ENCODE results near the gene BUD23.
"Not testable (repeated sequence)": the region's sequence is repeated elsewhere in the genome, so short reads cannot be mapped to it uniquely, and the experiment has no call there.

The BUD23 gene

DNA sequence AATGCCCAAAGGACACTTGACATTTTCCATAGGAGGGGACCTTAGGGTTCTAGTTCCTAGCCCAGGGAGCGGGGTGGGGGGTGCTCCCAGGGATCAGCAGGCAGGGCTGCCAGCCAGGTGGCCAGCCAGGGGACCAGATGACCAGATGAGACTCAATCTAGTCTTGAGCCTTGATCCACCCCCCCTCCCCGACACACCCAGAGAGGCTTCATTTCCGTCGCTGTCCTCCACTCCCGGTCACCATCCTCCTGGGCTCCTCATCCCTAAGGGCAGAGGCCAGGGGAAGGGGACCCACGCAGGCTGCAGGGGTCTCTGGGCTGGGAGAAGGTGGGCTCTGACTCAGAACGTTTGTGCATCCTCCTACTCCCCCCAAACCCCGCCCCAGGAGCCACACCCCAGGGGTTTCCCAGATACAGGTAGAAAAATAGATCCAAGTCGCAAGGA is 35.1 kb downstream of the BUD23 start:
- DNase-seq = no peak

GRCh38 chr7:73718905-73719805 is 35.8 kb downstream of the BUD23 start, which contains the start of gene STX1A:
Gene STX1A, minus strand, starts transcription at chr7:73719669. Its CDS starts 38 bp downstream, at chr7:73719631.
- peak in 42 of 51 donors; percentile 7 to 80 (median 48) for DNase-seq

DNA sequence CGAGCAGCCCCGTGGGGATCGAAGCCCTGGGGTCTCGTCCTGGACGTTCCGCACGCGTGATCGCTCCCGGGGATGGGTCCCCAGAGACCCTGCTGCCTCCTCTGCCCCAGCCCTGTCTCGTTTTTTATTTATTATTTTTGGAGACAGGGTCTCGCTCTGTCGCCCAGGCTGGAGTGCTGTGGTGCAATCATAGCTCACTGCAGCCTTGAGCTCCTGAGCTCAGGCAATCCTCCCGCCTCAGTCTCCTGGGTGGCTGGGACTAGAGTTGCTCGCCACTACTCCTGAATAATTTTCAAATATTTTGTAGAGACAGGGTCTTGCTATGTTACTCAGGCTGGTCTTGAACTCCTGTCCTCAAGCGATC is 36.4 kb downstream of the BUD23 start:
- DNase-seq = no peak

DNA sequence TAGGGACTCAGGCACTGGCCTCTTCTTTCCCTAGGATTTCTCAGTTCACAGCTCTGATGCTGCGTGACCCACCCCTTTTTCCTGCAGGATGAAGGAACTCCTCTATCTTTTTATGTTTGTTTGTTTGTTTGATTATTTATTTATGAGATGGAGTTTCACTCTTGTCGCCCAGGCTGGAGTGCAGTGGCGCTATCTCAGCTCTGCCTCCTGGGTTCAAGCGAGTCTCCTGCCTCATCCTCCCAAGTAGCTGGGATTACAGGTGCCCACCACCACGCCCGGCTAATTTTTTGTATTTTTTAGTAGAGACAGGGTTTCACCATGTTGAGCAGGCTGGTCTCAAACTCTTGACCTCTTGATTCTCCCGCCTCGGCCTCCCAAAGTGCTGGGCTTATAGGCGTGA is 37.0 kb downstream of the BUD23 start:
- DNase-seq = not testable (repeated sequence)

DNA sequence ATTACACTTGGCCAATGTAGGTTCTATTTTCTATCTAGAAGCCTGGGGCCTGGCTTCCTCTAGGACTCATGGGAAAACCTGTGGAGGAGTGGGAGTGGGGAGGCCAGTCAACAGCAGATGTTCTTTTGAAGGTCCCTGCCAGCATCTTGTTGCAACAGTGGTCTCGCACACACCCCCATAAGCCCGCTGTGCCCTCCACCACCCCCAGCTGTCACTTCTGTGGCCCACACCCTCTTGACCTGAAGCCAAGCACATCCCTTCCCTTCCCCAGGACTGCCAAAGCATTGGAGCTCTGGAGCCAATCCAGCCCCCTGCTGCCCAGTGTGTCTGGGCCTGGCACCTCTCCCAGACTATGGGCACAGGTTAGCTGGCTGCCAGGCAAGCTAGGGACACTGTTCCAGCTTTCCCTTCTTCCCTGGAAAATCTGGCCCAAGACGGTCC is 38.0 kb downstream of the BUD23 start:
- peak in 45 of 51 donors; percentile 6 to 84 (median 58) for DNase-seq

- DNase-seq = not testable (repeated sequence)
These were observed 38.8 kb downstream of the BUD23 start for GRCh38 chr7:73722182-73722581.

GRCh38 chr7:73722785-73723184 is 39.4 kb downstream of the BUD23 start:
- DNase-seq = no peak

GRCh38 chr7:73723813-73724212 is 40.4 kb downstream of the BUD23 start:
- no peak for DNase-seq

DNA sequence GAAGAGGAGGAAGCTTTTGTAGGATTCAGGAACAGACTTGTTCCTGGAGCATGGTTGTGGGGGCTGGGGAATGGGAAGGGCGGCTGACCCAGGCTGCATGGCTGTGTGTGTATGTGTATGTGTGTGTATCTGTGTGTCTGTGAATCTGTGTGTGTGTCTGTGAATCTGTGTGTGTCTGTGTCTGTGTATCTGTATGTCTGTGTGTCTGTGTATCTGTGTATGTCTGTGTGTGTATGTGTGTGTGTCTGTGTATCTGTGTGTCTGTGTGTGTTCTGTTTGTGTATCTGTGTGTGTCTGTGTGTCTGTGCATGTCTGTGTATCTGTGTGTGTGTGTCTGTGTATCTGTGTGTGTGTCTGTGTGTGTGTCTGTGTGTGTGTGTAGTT is 42.7 kb downstream of the BUD23 start:
- DNase-seq = no peak

GRCh38 chr7:73727952-73728351 is 44.6 kb downstream of the BUD23 start:
- DNase-seq = no peak

DNA sequence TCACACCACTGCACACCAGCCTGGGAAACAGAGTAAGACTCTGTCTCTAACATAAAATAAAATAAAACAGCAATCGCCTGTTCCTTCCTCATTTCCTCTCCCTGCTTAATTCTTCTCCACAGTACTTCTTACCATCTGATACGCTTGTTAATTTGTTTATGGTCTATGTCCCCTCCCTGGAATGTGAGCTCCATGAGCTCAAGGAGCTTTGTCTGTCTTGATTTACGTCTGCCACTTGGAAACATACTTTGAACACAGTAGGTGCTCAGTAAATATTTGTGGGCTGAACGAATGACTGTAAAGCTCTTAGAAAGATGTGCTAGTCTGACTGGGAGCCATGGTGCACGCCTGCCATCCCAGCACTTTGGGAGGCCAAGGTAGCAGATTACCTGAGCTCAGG is 45.2 kb downstream of the BUD23 start:
- no peak for DNase-seq

DNA sequence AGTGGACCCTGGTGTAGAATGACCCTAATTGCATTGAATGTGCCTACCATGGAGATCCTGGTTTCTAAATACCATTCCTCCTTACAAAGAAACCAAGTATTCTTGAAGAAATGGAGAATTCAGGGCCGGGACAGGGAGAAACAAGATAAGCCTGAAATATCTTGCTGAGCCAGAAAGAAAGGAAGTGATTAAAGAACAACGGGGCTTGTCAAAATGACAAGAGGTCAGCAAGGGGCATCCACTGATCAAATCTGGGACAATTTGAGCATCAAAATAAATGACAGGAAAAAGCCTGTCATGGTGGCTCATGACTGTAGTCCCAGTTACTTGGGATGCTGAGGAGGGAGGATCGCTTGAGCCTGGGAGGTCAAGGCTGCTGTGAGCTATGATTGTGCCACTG is 47.1 kb downstream of the BUD23 start:
- DNase-seq = no peak

DNA sequence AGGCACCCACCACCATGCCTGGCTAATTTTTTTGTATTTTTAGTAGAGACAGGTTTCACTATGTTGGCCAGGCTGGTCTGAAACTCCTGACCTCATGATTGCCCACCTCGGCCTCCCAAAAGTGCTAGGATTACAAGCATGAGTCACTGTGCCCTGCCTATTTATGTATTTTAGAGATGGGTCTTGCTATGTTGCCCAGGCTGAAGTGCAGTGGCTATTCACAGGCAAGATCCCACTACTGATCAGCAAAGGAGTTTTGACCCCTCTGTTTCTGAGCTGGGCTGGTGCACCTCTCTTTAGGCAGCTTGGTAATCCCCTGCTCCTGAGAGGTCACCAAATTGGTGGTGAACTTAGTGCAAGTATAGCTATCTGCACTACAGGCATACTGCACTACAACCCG is 49.0 kb downstream of the BUD23 start:
- no peak for DNase-seq

- DNase-seq = peak in 19 of 51 donors; percentile 7 to 41 (median 18)
These were observed 51.5 kb downstream of the BUD23 start for GRCh38 chr7:73734619-73735527.

GRCh38 chr7:73735528-73735905 is 52.1 kb downstream of the BUD23 start:
- no peak for DNase-seq

DNA sequence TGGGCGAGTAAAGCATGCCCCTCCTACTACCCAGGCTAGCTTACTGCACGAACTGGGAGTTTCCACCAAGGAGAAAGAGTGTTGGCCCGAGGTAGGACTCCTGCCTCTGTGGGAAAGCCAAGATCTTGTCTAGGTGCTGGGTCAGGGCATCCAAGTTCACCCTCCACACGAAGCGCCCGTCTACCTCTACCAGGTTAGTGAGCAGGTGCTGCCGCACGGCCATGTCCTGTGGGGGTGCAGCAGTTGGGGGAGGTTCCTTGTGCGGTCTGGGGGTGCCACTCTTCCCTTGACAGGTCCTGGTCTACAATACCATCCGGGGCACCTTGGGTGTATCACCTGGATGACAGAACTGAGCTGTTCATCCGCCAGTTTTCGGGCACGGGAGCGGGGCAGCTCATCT is 53.5 kb downstream of the BUD23 start:
- no peak for DNase-seq

DNA sequence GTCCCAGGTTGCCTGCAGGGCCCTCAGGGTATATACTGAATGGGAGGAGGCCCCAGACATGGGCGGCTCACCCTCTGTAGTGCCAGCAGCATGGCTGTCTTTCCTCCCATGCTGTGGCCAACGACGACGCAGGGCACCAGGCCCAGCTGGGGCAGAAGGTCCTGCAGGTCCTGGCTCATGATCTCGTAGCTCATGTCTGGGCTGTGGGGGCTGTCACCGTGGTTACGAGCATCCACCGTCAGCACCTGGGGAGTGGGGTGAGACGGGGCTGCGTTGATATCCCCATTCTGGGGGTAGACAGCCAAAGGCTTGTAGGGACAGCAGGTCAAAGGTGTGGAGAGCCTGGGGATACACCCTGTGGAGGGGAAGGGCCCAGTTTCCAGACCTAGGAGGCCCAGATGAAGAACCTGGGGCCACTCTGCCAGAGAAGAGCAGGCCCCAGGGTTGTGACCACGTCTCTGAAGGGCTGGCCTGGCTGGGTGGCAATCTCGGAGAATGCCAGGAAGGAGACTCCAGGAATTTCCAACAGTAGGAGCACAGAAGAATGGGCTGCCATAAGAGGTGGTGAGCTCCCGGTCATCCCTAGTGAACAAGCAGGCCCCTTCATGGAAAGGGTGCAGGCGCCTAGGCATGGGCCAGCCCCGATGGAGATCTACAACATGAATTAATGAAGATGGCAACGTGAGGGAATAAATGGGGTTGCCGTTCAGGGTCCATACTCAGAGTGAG is 54.3 kb downstream of the BUD23 start:
- DNase-seq = no peak

- DNase-seq = peak in 33 of 51 donors; percentile 7 to 70 (median 42)
These were observed 54.8 kb downstream of the BUD23 start for GRCh38 chr7:73738220-73738611.

DNA sequence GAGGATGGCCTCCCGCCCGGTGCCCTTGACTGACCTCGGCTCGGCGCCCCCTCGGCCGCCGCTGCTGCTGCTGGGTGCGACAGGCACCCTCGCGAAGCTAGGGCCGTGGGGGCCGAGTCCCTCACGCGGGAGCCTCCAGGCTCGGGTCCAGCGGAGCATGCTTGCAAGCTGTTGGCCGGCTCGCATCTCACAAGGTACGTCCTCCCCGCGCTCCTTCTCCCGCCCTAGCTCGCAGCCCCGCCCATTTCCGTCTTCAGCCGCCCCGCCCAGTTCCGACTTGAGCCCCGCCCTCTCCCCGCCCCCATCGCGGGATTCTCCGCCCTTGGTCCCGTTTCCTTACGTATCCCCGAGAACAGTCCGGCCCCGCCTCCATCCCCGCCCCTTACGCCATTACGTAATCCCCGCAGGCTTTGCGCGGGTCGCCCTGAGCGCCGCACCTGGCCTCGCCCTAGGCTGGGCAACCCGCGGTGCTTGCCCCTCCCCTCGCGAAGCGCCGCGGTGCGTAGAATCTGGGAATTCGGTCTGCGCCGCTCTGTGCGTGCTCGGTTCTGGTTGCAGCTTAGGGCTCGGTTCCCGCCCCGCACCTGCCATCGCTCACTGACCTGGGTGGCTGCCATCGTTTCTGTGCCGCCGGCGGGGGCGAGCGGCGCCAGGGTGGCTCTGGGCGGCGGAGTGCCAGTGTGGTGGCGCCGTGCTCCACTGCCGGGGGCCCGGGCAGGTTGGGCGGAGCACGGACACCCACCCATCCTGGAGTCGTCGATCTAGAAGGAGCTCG is 55.4 kb downstream of the BUD23 start, which contains the start of gene ABHD11:
Gene ABHD11 (minus strand): TSS at position 191 of the 775 bp plus-strand sequence. CDS start 32 bp downstream, at position 159.
- DNase-seq = peak; percentile 56 to 100 (median 96)

DNA sequence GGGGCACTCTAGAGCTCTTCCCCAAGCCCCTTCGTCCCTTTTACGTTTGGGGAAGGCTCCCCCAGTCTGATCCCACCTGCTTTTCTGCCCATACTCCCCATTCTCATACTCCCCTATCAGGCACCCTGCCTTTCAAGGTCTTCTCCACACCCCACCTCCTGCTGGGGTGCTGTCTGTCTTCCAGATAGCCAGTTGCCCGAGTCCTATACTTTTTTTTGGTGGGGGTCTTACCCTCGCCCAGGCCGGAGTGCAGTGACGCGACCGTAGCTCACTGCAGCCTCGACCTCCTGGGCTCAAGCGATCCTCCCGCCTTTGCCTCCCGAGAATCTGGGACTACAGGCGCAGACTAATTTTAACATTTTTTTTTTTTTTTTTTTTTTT is 56.0 kb downstream of the BUD23 start:
- peak in 2 of 51 donors; percentile 25 to 43 for DNase-seq

GRCh38 chr7:73740212-73740611 is 56.8 kb downstream of the BUD23 start:
- no peak for DNase-seq
